SU-DHL-6 (cell line): ENCODE results near the gene ROBO2.

ENCODE experiments used
- CTCF ChIP-seq: fragments of 200-600 bp; sonication (generic); IDR thresholded peaks from one replicate; pipeline ENCODE4 v1.5.1; 2017; ENCODE audit warnings: antibody characterized with exemption, mild to moderate bottlenecking, low read length, moderate library complexity; ENCODE audit not compliant: insufficient read depth, poor library complexity, severe bottlenecking
- EZH2phosphoT487 ChIP-seq: fragments of 200-600 bp; sonication (generic), shearing (Covaris generic); conservative IDR thresholded peaks from 2 replicates; pipeline ENCODE4 v1.6.1; 2018; ENCODE audit warnings: mild to moderate bottlenecking, antibody characterized with exemption, low read length, moderate library complexity, mixed read lengths

- TF ChIP-seq EZH2phosphoT487 = no peak
- no peak for TF ChIP-seq CTCF
Observed at GRCh38 chr3:77338195-77338594, 298.3 kb downstream of the ROBO2 start.
